NCI-H524 (cell line): ENCODE measurements around the gene PAEP.
"Not testable (repeated sequence)": the region's sequence is repeated elsewhere in the genome, so short reads cannot be mapped to it uniquely, and the experiment has no call there.

Experiments used
- DNase-seq, 2 experiments: peaks; one replicate each; lab custom pipeline; 2025; lab: John Stamatoyannopoulos, UW

The PAEP gene

GRCh38 chr9:135526089-135526729 lies 35.3 kb upstream of the PAEP start:
- DNase-seq, result no peak

DNA sequence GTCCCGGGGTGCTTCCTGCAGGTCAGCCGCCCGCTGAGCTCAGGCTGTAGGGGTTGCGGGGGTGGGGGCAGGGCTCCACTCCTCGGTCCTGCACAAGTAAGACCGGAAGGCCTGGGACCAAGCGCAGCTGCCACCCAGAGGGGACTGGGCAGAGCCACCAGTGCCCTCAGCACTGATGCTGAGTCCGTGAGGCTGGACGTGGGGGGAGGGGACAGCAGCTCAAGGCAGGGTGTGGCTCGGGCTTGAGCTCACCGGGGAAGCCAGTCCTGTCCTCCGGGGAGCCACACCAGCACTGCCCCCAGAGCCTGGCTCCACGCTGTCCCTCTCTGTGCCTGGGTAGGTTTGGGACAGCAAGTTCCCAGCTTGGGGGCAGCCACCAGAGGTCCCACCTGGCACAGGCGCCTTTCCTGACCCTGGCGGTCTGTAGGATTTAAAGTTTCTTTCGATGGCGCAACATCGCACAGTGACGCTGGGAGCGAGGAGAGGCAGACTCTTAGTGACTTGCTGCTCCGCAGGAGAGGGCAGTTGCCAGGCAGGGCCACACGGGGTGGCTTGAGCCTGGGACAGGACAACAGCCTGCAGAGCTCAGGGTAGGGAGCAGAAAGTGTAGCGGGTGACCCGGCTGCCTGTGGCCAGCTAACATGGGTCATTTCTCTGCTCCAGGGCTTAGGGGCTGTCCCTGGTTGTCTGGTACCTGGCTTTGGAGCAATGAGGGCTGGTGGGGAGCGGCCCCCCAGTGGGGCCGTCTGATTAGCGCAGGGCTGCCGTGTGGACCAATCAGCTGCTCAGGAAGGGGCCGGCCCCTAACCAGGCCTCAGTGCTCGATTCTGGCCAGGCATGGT lies 34.6 kb upstream of the PAEP start:
- no peak for DNase-seq

- DNase-seq, result not testable (repeated sequence)
These were observed 32.6 kb upstream of the PAEP start for GRCh38 chr9:135528842-135529435.

DNA sequence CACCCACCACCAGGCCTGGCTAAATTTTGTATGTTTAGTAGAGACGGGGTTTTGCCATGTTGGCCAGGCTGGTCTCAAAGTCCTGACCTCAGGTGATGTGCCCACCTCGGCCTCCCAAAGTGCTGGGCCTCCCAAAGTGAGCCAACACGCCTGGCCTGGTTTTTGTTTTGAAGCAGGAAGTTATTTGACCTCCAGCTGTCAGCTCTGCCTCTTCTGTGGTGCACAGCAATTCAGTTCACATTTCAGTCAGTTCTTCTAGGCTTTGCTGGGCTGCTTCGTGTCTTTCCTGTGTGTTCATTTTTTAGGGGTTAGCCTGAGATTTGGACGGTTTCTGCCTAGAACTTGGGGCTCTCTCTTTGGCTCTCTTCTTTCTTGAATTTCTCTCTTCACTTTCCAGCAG lies 31.4 kb upstream of the PAEP start:
- DNase-seq, result no peak

DNA sequence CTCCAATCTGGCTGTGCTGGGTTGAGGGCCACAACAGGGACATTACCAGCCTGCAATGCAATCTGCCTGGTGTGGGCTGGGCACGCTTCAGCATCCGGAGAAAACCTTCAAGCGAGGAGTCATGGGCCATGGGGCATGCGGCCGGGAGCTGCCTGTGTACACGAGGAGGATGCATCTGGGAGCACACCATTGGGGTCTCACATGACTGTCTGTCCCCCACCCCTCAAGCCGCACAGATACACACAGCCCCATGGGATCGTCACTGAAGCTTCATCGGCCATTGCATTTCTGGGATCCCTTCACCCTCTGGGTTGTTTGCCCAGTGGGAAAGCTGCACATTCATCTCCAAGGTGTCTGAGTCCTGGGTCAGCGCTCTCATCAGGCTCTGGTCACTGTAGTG lies 30.5 kb upstream of the PAEP start:
- DNase-seq, result no peak

- DNase-seq, result no peak
These were observed 28.4 kb upstream of the PAEP start for GRCh38 chr9:135533113-135533512.

GRCh38 chr9:135533674-135534073 lies 27.9 kb upstream of the PAEP start:
- DNase-seq, result no peak

DNA sequence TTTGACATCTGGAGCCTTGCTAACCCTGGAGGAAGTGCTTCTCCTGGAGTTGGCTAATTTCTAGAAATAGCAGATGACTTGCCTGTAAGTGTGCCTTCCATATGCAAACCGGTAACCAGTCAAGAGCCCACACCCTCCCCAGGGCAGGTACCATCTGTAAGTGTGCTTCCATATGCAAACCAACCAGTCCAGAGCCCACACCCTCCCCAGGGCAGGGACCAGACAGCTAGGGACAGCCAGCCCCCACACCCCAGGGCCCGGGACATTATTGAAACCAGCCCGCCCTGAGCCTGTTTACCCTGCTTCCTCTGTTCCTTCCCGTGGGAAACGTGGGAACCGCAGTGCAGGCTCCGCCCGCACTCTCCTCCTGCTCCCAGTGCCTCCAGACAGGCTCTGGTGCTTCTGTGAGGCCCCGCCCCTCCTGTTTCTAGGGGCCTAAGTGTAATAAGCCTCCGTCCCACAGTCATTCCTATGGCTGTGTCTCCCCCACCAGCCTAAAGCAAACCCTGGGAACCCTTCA lies 27.3 kb upstream of the PAEP start:
- DNase-seq, result not testable (repeated sequence)

GRCh38 chr9:135534826-135535225 lies 26.7 kb upstream of the PAEP start:
- DNase-seq, result not testable (repeated sequence)

GRCh38 chr9:135535631-135536030 lies 25.9 kb upstream of the PAEP start:
- DNase-seq, result not testable (repeated sequence)

- no peak for DNase-seq
These were observed 25.3 kb upstream of the PAEP start for GRCh38 chr9:135536216-135536615.

- DNase-seq, result not testable (repeated sequence)
These were observed 18.2 kb upstream of the PAEP start for GRCh38 chr9:135543262-135543894.

DNA sequence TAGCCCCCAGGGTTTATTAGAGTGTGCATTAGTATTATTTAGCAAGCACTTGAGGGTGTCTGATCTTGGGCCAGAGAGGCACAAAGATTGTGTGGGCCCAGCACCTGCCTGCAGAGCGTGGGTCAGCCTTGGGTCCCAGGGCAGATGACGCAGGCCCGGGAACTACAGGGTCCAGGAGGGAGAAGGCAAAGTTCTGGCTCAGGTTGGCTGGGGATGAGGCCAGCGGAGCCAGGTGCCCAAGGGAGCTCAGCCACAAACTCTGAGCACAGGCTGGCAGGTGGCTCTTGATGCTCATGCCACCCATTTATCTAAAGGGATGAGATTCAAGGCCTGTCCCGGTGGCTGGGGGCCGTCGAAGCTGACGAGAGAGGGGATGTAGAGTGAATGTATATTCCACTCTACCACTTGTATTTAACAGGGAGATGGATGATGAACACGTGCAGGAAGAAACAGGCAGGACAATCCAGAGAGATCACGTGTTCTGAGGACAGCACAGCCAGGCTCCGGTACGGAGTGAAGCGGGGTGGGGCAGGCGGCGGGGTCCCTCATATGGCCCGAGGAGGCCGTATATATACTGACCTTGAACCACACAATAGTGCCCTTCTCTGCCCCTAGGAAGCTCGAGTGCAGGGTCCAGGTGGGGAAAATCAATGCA lies 16.4 kb upstream of the PAEP start:
- DNase-seq, result no peak

- DNase-seq, result not testable (repeated sequence)
These were observed 15.8 kb upstream of the PAEP start, which contains the start of gene OBP2A for GRCh38 chr9:135545646-135546176. Gene OBP2A, plus strand, starts transcription at chr9:135546126. Its CDS starts 55 bp downstream, at chr9:135546181.

DNA sequence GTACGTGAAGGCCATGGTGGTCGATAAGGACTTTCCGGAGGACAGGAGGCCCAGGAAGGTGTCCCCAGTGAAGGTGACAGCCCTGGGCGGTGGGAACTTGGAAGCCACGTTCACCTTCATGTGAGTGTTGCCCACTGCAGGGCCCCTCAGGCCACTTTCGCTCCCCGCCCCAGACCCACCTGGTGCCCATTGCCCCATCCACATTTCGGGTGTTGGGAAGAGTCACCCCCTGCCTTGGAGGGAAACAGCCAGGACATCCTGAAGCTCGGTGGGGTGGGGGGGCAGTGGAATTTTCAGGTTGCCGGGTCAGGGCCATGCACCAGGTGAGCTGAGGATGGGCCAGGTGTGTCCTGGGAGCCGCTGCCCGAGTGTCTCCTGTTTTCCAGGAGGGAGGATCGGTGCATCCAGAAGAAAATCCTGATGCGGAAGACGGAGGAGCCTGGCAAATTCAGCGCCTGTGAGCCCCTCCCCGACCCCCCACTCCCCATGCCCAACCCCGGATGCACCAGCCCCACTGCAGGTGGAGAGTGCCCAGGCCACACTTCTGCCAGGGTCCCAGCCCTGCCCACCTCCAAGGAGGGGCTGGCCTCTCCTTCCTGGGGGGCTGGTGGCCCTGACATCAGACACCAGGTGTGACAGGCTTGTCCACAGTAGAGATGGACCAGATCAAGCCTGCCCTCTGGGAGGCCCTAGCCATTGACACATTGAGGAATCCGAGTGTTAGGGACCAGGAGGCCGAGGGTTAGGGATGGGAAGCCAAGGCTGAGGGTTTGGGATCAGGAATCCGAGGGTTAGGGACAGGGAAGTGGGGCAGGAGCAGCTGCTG lies 14.6 kb upstream of the PAEP start:
- DNase-seq, result not testable (repeated sequence)

DNA sequence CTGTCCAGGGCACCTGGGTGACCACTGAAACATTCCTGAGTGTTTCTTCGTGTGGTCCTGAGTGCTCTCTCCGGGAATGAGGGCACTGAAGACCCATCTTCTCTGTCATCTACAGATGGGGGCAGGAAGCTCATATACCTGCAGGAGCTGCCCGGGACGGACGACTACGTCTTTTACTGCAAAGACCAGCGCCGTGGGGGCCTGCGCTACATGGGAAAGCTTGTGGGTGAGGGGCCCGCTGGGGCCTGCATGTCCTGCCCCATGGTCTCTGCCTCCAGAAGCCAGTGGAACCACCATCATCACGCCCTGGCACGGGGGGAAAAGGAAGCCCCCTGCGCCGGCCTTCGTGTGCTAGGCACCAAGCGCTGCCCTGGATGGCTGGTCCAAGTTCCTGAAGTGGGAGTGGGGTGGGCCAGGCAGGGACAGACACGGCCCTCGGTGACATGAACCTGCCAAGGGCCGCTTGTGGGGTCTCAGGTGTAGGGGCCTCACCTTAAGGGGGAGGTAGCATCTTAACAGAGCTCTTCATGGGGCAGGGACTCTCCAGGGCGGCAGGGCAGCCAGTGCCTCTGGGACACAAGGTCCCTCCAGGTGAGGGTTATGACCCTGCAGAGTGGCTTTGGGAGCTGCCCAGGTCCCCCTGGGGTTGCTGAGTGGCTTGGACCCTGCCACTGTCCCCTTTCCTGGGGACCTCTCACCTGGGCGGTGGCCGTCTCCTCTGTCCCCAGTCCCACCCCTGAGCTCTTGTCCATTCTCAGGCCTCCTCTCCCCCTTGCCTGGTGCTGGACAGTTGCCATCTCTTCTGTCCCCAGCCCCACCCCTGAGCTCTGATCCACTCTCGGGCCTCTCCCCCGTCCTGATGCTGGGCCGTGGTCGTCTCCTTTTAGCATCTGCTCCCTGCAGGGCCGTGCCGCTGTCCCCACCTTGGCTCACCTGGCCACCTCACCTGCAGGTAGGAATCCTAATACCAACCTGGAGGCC lies 13.5 kb upstream of the PAEP start:
- no peak for DNase-seq

DNA sequence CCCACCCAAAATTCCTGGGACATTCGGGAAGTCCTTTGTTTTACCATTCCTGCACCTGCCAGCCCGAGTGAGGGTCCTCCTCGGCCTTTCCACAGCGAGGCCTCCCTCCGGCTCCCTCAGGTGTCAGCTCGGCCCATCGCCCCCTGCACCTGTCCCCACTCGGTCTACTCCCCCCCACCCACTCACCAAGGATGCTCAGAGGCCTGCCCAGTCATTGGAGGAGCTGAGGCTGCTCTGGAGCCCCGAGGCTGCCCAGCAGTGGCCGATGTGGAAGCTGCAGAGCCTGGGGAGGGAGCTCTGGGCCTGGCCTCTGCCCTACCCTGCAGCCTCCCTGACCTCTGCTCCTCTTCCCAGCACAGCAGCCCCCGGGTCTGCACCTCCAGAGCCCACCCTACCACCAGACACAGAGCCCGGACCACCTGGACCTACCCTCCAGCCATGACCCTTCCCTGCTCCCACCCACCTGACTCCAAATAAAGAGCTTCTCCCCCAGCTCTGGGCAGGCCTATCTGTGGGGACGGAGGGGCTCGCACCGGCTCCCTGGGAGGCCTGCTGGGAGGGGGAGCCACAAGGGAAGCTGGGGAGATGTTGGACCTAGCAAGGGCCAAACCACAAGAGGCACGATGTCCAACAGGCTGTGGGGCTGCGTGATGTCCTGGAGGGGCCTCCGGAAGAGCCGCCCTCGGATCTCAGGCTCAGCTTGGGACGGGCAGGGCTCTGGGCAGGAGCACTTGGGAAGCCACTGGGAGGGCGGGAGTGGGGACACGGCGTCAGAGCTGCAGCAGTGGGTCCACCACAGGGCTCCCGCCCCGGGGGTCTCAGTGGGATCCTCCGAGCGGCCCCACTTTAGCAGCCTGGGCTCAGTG lies 11.8 kb upstream of the PAEP start:
- not testable (repeated sequence) for DNase-seq

DNA sequence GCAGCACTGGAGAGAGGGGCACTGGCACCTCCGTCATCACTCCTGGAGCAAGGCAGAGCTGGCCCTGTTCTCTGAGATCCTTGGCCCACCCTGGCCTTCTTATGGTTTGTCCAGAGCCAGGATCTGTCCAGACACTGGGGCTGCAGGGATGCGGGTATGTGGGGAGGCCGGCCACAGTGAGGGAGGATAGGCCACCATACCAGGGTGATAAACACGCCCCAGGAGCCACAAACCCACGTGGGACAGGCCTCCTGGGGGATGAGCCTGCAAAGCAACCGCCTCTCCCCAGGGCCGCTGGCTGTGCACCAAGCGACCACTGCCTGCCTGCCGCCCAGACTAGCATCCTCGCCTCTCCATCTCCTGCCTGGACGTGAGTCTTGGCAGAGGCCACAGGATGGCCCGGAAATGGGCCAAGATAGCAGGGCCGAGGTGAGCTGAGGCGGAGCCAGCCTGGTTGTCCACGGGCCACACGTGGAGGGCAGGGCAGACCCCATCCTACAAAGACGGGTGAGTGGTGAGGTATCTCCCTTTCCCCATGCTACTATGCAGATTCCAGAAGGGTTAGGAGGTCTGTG lies 11.1 kb upstream of the PAEP start:
- no peak for DNase-seq
